H9 (cell line): ENCODE measurements around the gene MORC2. TPM values are rescaled to one million over a fixed set of nuclear protein-coding genes. Genes with fewer than 3 reads are reported as not detected.

Experiments
- DNase-seq: peaks from one replicate; pipeline ENCODE4 v3.0.0-alpha.2; 2017
- H2AFZ ChIP-seq: one replicate; pipeline ENCODE4 v1.6.1; 2013; ENCODE audit warnings: mild to moderate bottlenecking, low read length, control low read depth, moderate library complexity
- H2AK5ac ChIP-seq: 2 replicates; pipeline ENCODE4 v1.6.1; 2013; ENCODE audit warnings: low read length, control low read depth, mixed read lengths; ENCODE audit not compliant: insufficient read length
- H2BK120ac ChIP-seq: one replicate; pipeline ENCODE4 v1.6.1; 2013; ENCODE audit warnings: low read depth, mild to moderate bottlenecking, low read length, control low read depth, inconsistent platforms; ENCODE audit not compliant: poor library complexity, severe bottlenecking
- H2BK12ac ChIP-seq: 2 replicates; pipeline ENCODE4 v1.6.1; 2013; ENCODE audit warnings: low read length, control low read depth, mixed read lengths, low read depth; ENCODE audit not compliant: insufficient read length
- H2BK15ac ChIP-seq: 2 replicates; pipeline ENCODE4 v1.6.1; 2013; ENCODE audit warnings: low read depth, low read length, control low read depth
- H2BK20ac ChIP-seq: one replicate; pipeline ENCODE4 v1.6.1; 2013; ENCODE audit warnings: low read depth, mild to moderate bottlenecking, low read length, control low read depth, inconsistent platforms; ENCODE audit not compliant: poor library complexity, severe bottlenecking
- H2BK5ac ChIP-seq: 2 replicates; pipeline ENCODE4 v1.6.1; 2013; ENCODE audit warnings: low read length, control low read depth, mixed read lengths; ENCODE audit not compliant: insufficient read length
- H3K14ac ChIP-seq: 2 replicates; pipeline ENCODE4 v1.6.1; 2013; ENCODE audit warnings: low read length, control low read depth; ENCODE audit not compliant: insufficient read depth
- H3K18ac ChIP-seq: 2 replicates; pipeline ENCODE4 v1.6.1; 2013; ENCODE audit warnings: low read depth, mild to moderate bottlenecking, mixed read lengths, low read length, control low read depth; ENCODE audit not compliant: insufficient read length
- H3K23ac ChIP-seq: 2 replicates; pipeline ENCODE4 v1.6.1; 2013; ENCODE audit warnings: low read length, control low read depth, mixed read lengths, low read depth; ENCODE audit not compliant: insufficient read length
- H3K23me2 ChIP-seq: 2 replicates; pipeline ENCODE4 v1.6.1; 2013; ENCODE audit warnings: low read depth, mild to moderate bottlenecking, mixed read lengths, low read length, control low read depth; ENCODE audit not compliant: insufficient read length, poor library complexity, severe bottlenecking
- H3K27ac ChIP-seq: 2 replicates; pipeline ENCODE4 v1.5.1; 2013; ENCODE audit warnings: low read length, control low read depth, mixed read lengths, low read depth; ENCODE audit not compliant: insufficient read length
- H3K27me3 ChIP-seq: 2 replicates; pipeline ENCODE4 v1.6.1; 2013; ENCODE audit warnings: low read length, control low read depth, inconsistent platforms; ENCODE audit not compliant: insufficient read depth
- H3K4ac ChIP-seq: 2 replicates; pipeline ENCODE4 v1.6.1; 2013; ENCODE audit warnings: low read depth, mild to moderate bottlenecking, control low read depth, inconsistent platforms, low read length, moderate library complexity
- H3K4me1 ChIP-seq: 2 replicates; pipeline ENCODE4 v1.6.1; 2013; ENCODE audit warnings: low read length, control low read depth, inconsistent platforms; ENCODE audit not compliant: insufficient read depth
- H3K4me2 ChIP-seq: 2 replicates; pipeline ENCODE4 v1.6.1; 2013; ENCODE audit warnings: low read length, control low read depth, mixed read lengths; ENCODE audit not compliant: insufficient read length, insufficient read depth
- H3K56ac ChIP-seq: 2 replicates; pipeline ENCODE4 v1.6.1; 2013; ENCODE audit warnings: low read depth, mild to moderate bottlenecking, mixed read lengths, low read length, control low read depth; ENCODE audit not compliant: insufficient read length
- H3K79me1 ChIP-seq: 2 replicates; pipeline ENCODE4 v1.6.1; 2013; ENCODE audit warnings: low read depth, mild to moderate bottlenecking, moderate library complexity, low read length, control low read depth, inconsistent platforms; ENCODE audit not compliant: insufficient read depth, poor library complexity, severe bottlenecking
- H3K79me2 ChIP-seq: 2 replicates; pipeline ENCODE4 v1.6.1; 2013; ENCODE audit warnings: low read length, control low read depth, inconsistent platforms; ENCODE audit not compliant: insufficient read depth
- H3K9ac ChIP-seq: 2 replicates; pipeline ENCODE4 v1.6.1; 2013; ENCODE audit warnings: low read length, control low read depth, mixed read lengths; ENCODE audit not compliant: insufficient read length; ENCODE audit errors: extremely low read depth
- H3K9me3 ChIP-seq: one replicate; pipeline ENCODE4 v1.6.1; 2013; ENCODE audit warnings: low read depth, low read length, inconsistent platforms; ENCODE audit not compliant: control insufficient read depth
- H3T11ph ChIP-seq: one replicate; pipeline ENCODE4 v1.6.1; 2013; ENCODE audit warnings: mild to moderate bottlenecking, low read length, control low read depth, inconsistent platforms
- H4K20me1 ChIP-seq: one replicate; pipeline ENCODE4 v1.6.1; 2013; ENCODE audit not compliant: control insufficient read depth, insufficient read length, insufficient read depth
- H4K5ac ChIP-seq: 2 replicates; pipeline ENCODE4 v1.6.1; 2013; ENCODE audit warnings: low read depth, mild to moderate bottlenecking, mixed read lengths, low read length, control low read depth; ENCODE audit not compliant: insufficient read length
- H4K8ac ChIP-seq: replicated peaks from 2 replicates; pipeline ENCODE4 v1.6.1; 2013; ENCODE audit warnings: low read length, control low read depth, mixed read lengths, low read depth; ENCODE audit not compliant: insufficient read length
- H4K91ac ChIP-seq: 2 replicates; pipeline ENCODE4 v1.6.1; 2013; ENCODE audit warnings: low read depth, mild to moderate bottlenecking, moderate library complexity, mixed read lengths, low read length, control low read depth; ENCODE audit not compliant: insufficient read length
- H3K27ac Mint-ChIP-seq, 3 experiments: 2 replicates in 2 of 3; 3 replicates in 1 of 3; pipeline ENCODE4 v1.8.0; 2020 to 2021; ENCODE audit warnings: mixed read lengths in 3 of 3, mild to moderate bottlenecking in 1 of 3, moderate library complexity in 1 of 3
- H3K27me3 Mint-ChIP-seq: 2 replicates; pipeline ENCODE4 v1.8.0; 2021; ENCODE audit warnings: low read depth, mild to moderate bottlenecking, moderate library complexity, mixed read lengths
- H3K36me3 Mint-ChIP-seq, 3 experiments: 2 replicates in 2 of 3; 3 replicates in 1 of 3; pipeline ENCODE4 v1.8.0; 2020 to 2021; ENCODE audit warnings: low read depth in 3 of 3, mixed read lengths in 3 of 3; ENCODE audit not compliant: insufficient read depth in 1 of 3
- H3K4me1 Mint-ChIP-seq, 2 experiments: 2 replicates each; pipeline ENCODE4 v1.8.0; 2020; ENCODE audit warnings: mixed read lengths in 2 of 2
- H3K4me3 Mint-ChIP-seq, 2 experiments: 2 replicates in 1 of 2; 3 replicates in 1 of 2; pipeline ENCODE4 v1.8.0; 2020 to 2021; ENCODE audit warnings: mild to moderate bottlenecking in 2 of 2, mixed read lengths in 2 of 2, moderate library complexity in 1 of 2
- H3K9me3 Mint-ChIP-seq, 2 experiments: 2 replicates in 1 of 2; 3 replicates in 1 of 2; pipeline ENCODE4 v1.8.0; 2020; ENCODE audit warnings: mild to moderate bottlenecking in 2 of 2, mixed read lengths in 2 of 2, moderate library complexity in 1 of 2
- CTCF ChIP-seq: fragments of 200-600 bp; sonication (generic); conservative IDR thresholded peaks from 3 replicates; pipeline ENCODE4 v1.8.0; 2021; ENCODE audit warnings: antibody characterized with exemption, mild to moderate bottlenecking
- WGBS: extraction: QIAGEN DNeasy Blood & Tissue Kit; methylation state at CpG from one replicate; pipeline ENCODE4 v1.1.7; 2013; ENCODE audit warnings: missing lambda C conversion rate, low lambda C conversion rate, mixed read lengths; ENCODE audit not compliant: insufficient read length; ENCODE audit errors: extremely low coverage; 5-methylcytosine and 5-hydroxymethylcytosine counted together
- total RNA-seq: library from RNA; stranded (reverse); gene quantifications from 2 replicates; pipeline ENCODE4 v1.2.1, GENCODE V29; 2021

The MORC2 gene
- total RNA-seq, 1 experiment from 2014 or later = 37.4 TPM

- Mint-ChIP-seq H3K4me1 (no peaks in the 10 kb centered on the region), H3K36me3 (peaks cover 70 to 88% (median 85%) of the 10 kb centered on the region in 3 experiments), H3K27ac (no peak overlapping the region), H3K27me3 (no peaks in the 10 kb centered on the region; the same call in 1 of the 2 replicates), H3K9me3 (no peaks in the 10 kb centered on the region; a peak in 1 of 5 replicates), H3K4me3 (no peak overlapping the region)
- no peaks in the 10 kb centered on the region for H3K4me1 ChIP-seq
- no peak overlapping the region for H3T11ph ChIP-seq
- no peak overlapping the region for H2BK5ac ChIP-seq
- H4K8ac ChIP-seq = no peak overlapping the region
- no peak for DNase-seq
- no peak overlapping the region for H3K14ac ChIP-seq
- no peak overlapping the region for H4K91ac ChIP-seq
- no peak overlapping the region for H2AK5ac ChIP-seq
- no peak for TF ChIP-seq CTCF
- H3K23ac ChIP-seq = no peak overlapping the region
- WGBS = no CpG with 5 or more reads among the region's 3 CpGs
- H3K56ac ChIP-seq = no peak overlapping the region
- H3K79me1 ChIP-seq = no peaks in the 10 kb centered on the region
- no peak overlapping the region for H2BK12ac ChIP-seq
- H3K9me3 ChIP-seq = no peaks in the 10 kb centered on the region
- no peak overlapping the region for H3K4ac ChIP-seq
- no peak overlapping the region for H3K18ac ChIP-seq
- no peak overlapping the region for H2BK15ac ChIP-seq
- no peak overlapping the region for H2BK20ac ChIP-seq
- H2BK120ac ChIP-seq = no peak overlapping the region
- no peaks in the 10 kb centered on the region for H3K23me2 ChIP-seq
- H3K79me2 ChIP-seq = no peaks in the 10 kb centered on the region
- no peak overlapping the region for H3K27ac ChIP-seq
- no peaks in the 10 kb centered on the region for H3K27me3 ChIP-seq
- H3K4me2 ChIP-seq = no peak overlapping the region
- no peak overlapping the region for H4K5ac ChIP-seq
- H4K20me1 ChIP-seq = peaks cover 2% of the 10 kb centered on the region
- H2AFZ ChIP-seq = no peak overlapping the region
- no peak overlapping the region for H3K9ac ChIP-seq
These were observed 38.3 kb downstream of the MORC2 start for GRCh38 chr22:30930228-30930627.
